HepG2 (cell line): Measurements from ENCODE around the gene RNF149. TPM values are rescaled to one million over a fixed set of nuclear protein-coding genes. Genes with fewer than 3 reads are reported as not detected.

Experiments used
- ASH2L ChIP-seq: fragments of 300-600, 200-600 bp; sonication (generic); IDR thresholded peaks from 2 replicates; pipeline ENCODE4 v1.7.0; 2017; ENCODE audit warnings: low read depth, mild to moderate bottlenecking, moderate library complexity, mixed read lengths, low read length; ENCODE audit not compliant: insufficient read length
- DMAP1 ChIP-seq: IDR thresholded peaks from 2 replicates; pipeline ENCODE4 v1.6.1; 2016
- FOXM1 ChIP-seq: sonication (generic); formaldehyde crosslinking; IDR thresholded peaks from 2 replicates; pipeline ENCODE4 v1.5.0; 2020; ENCODE audit warnings: missing genetic modification reagents
- HNRNPH1 ChIP-seq: fragments of 200-400 bp; formaldehyde crosslinking; optimal IDR thresholded peaks from 2 replicates; pipeline ENCODE3; 2017; ENCODE audit warnings: mild to moderate bottlenecking, low read depth, low read length
- KAT8 ChIP-seq: IDR thresholded peaks from 2 replicates; pipeline ENCODE4 v1.6.1; 2016; ENCODE audit warnings: missing genetic modification reagents, missing compliant biosample characterization
- KDM2A ChIP-seq: sonication (generic); formaldehyde crosslinking; IDR thresholded peaks from 2 replicates; pipeline ENCODE4 v1.4.0; 2020; ENCODE audit warnings: low read depth, missing genetic modification reagents, borderline replicate concordance
- KLF12 ChIP-seq: sonication (generic); formaldehyde crosslinking; IDR thresholded peaks from 2 replicates; pipeline ENCODE4 v1.4.0; 2020; ENCODE audit warnings: missing genetic modification reagents, borderline replicate concordance
- MXI1 ChIP-seq: IDR thresholded peaks from 3 replicates; pipeline ENCODE4 v1.6.1; 2012; ENCODE audit warnings: low read depth, low read length, inconsistent platforms, borderline replicate concordance
- NR1H2 ChIP-seq: sonication (generic); formaldehyde crosslinking; IDR thresholded peaks from 2 replicates; pipeline ENCODE4 v1.8.1; 2022; ENCODE audit warnings: low read depth, missing genetic modification reagents, borderline replicate concordance
- TCF7L2 ChIP-seq: IDR thresholded peaks from 2 replicates; pipeline ENCODE4 v1.6.1; 2011; ENCODE audit warnings: mild to moderate bottlenecking, low read depth, low read length, moderate library complexity
- ZNF282 ChIP-seq: fragments of 450-650 bp; IDR thresholded peaks from 2 replicates; pipeline ENCODE4 v1.6.1; 2018; ENCODE audit not compliant: partially characterized antibody
- ZNF362 ChIP-seq: sonication (generic); formaldehyde crosslinking; IDR thresholded peaks from 2 replicates; pipeline ENCODE4 v1.4.0; 2020; ENCODE audit warnings: missing genetic modification reagents, mild to moderate bottlenecking, borderline replicate concordance
- ZNF577 ChIP-seq: sonication (generic); formaldehyde crosslinking; IDR thresholded peaks from 2 replicates; pipeline ENCODE4 v1.4.0; 2020; ENCODE audit warnings: mild to moderate bottlenecking, low read depth, missing genetic modification reagents, borderline replicate concordance
- ZNF615 ChIP-seq: sonication (generic); formaldehyde crosslinking; IDR thresholded peaks from 2 replicates; pipeline ENCODE4 v1.5.0; 2020; ENCODE audit warnings: mild to moderate bottlenecking, missing genetic modification reagents, borderline replicate concordance
- ZNF644 ChIP-seq: IDR thresholded peaks from 2 replicates; pipeline ENCODE4 v1.6.1; 2016; ENCODE audit warnings: low read depth
- polyA plus RNA-seq, 8 experiments: library from polyadenylated mRNA; depleted of rRNA in 3 of 8; stranded (reverse) in 7 of 8; unstranded in 1 of 8; fragments of >200 nt; fragmentation: Illumina TruSeq in 4 of 8; extraction: Trizol in 4 of 8; gene quantifications; 2 replicates each; pipeline versions ENCODE4 v1.2.1 to v1.2.3, GENCODE V29; 2011 to 2016; ENCODE audit warnings: low read depth in 4 of 8, missing spikeins in 1 of 8, mixed read lengths in 1 of 8; ENCODE audit not compliant: insufficient read depth in 1 of 8
- total RNA-seq, 5 experiments: library from RNA; depleted of rRNA; stranded (reverse); fragments of >200 nt; fragmentation: Illumina TruSeq; extraction: Trizol; gene quantifications; 2 replicates each; pipeline ENCODE4 v1.2.3, GENCODE V29; 2016; ENCODE audit warnings: low read depth in 1 of 5
- TF ChIP-seq, protein P1 (sequence below): sonication (generic); formaldehyde crosslinking; IDR thresholded peaks from 2 replicates; pipeline ENCODE4 v1.4.0; 2020; ENCODE audit warnings: missing genetic modification reagents, borderline replicate concordance
- TF ChIP-seq, protein P2 (sequence below): sonication (generic); formaldehyde crosslinking; IDR thresholded peaks from 2 replicates; pipeline ENCODE4 v1.5.1; 2020; ENCODE audit warnings: missing genetic modification reagents, mild to moderate bottlenecking, borderline replicate concordance
- TF ChIP-seq, protein P3 (sequence below): sonication (generic); formaldehyde crosslinking; IDR thresholded peaks from 2 replicates; pipeline ENCODE4 v1.4.0; 2020; ENCODE audit warnings: mild to moderate bottlenecking, missing genetic modification reagents

The RNF149 gene
- total and polyA plus RNA-seq, 2 of the 13 experiments (the other 11 are each of a cell fraction or from before 2014, with no cell fraction given): 87.6 to 109 TPM

GRCh38 chr2:101234169-101234938, 74.1 kb downstream of the RNF149 start (continued):
- TF ChIP-seq NR1H2 (CRISPR knock-in tag) (no peak), KAT8 (no peak), KDM2A (no peak), HNRNPH1 (no peak), FOXM1 (CRISPR knock-in tag) (no peak), DMAP1 (no peak), ZNF362 (CRISPR knock-in tag) (no peak), MXI1 (no peak), ZNF577 (CRISPR knock-in tag) (no peak), ASH2L (peak; percentile 17), ZNF282 (no peak), KLF12 (CRISPR knock-in tag) (no peak), TCF7L2 (no peak), ZNF615 (no peak), ZNF644 (CRISPR knock-in tag) (no peak)
- TF ChIP-seq, protein P1, sequence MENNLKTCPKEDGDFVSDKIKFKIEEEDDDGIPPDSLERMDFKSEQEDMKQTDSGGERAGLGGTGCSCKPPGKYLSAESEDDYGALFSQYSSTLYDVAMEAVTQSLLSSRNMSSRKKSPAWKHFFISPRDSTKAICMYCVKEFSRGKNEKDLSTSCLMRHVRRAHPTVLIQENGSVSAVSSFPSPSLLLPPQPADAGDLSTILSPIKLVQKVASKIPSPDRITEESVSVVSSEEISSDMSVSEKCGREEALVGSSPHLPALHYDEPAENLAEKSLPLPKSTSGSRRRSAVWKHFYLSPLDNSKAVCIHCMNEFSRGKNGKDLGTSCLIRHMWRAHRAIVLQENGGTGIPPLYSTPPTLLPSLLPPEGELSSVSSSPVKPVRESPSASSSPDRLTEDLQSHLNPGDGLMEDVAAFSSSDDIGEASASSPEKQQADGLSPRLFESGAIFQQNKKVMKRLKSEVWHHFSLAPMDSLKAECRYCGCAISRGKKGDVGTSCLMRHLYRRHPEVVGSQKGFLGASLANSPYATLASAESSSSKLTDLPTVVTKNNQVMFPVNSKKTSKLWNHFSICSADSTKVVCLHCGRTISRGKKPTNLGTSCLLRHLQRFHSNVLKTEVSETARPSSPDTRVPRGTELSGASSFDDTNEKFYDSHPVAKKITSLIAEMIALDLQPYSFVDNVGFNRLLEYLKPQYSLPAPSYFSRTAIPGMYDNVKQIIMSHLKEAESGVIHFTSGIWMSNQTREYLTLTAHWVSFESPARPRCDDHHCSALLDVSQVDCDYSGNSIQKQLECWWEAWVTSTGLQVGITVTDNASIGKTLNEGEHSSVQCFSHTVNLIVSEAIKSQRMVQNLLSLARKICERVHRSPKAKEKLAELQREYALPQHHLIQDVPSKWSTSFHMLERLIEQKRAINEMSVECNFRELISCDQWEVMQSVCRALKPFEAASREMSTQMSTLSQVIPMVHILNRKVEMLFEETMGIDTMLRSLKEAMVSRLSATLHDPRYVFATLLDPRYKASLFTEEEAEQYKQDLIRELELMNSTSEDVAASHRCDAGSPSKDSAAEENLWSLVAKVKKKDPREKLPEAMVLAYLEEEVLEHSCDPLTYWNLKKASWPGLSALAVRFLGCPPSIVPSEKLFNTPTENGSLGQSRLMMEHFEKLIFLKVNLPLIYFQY (CRISPR knock-in tag): no peak; the same call in 1 of the 2 replicates
- TF ChIP-seq, protein P2, sequence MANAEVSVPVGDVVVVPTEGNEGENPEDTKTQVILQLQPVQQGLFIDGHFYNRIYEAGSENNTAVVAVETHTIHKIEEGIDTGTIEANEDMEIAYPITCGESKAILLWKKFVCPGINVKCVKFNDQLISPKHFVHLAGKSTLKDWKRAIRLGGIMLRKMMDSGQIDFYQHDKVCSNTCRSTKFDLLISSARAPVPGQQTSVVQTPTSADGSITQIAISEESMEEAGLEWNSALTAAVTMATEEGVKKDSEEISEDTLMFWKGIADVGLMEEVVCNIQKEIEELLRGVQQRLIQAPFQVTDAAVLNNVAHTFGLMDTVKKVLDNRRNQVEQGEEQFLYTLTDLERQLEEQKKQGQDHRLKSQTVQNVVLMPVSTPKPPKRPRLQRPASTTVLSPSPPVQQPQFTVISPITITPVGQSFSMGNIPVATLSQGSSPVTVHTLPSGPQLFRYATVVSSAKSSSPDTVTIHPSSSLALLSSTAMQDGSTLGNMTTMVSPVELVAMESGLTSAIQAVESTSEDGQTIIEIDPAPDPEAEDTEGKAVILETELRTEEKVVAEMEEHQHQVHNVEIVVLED (CRISPR knock-in tag): no peak
- TF ChIP-seq, protein P3, sequence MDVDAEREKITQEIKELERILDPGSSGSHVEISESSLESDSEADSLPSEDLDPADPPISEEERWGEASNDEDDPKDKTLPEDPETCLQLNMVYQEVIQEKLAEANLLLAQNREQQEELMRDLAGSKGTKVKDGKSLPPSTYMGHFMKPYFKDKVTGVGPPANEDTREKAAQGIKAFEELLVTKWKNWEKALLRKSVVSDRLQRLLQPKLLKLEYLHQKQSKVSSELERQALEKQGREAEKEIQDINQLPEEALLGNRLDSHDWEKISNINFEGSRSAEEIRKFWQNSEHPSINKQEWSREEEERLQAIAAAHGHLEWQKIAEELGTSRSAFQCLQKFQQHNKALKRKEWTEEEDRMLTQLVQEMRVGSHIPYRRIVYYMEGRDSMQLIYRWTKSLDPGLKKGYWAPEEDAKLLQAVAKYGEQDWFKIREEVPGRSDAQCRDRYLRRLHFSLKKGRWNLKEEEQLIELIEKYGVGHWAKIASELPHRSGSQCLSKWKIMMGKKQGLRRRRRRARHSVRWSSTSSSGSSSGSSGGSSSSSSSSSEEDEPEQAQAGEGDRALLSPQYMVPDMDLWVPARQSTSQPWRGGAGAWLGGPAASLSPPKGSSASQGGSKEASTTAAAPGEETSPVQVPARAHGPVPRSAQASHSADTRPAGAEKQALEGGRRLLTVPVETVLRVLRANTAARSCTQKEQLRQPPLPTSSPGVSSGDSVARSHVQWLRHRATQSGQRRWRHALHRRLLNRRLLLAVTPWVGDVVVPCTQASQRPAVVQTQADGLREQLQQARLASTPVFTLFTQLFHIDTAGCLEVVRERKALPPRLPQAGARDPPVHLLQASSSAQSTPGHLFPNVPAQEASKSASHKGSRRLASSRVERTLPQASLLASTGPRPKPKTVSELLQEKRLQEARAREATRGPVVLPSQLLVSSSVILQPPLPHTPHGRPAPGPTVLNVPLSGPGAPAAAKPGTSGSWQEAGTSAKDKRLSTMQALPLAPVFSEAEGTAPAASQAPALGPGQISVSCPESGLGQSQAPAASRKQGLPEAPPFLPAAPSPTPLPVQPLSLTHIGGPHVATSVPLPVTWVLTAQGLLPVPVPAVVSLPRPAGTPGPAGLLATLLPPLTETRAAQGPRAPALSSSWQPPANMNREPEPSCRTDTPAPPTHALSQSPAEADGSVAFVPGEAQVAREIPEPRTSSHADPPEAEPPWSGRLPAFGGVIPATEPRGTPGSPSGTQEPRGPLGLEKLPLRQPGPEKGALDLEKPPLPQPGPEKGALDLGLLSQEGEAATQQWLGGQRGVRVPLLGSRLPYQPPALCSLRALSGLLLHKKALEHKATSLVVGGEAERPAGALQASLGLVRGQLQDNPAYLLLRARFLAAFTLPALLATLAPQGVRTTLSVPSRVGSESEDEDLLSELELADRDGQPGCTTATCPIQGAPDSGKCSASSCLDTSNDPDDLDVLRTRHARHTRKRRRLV (CRISPR knock-in tag): no peak
